ENCODE data around the gene SPTB.
"Not testable (repeated sequence)": the region's sequence is repeated elsewhere in the genome, so short reads cannot be mapped to it uniquely, and the experiment has no call there.

The SPTB gene

DNA sequence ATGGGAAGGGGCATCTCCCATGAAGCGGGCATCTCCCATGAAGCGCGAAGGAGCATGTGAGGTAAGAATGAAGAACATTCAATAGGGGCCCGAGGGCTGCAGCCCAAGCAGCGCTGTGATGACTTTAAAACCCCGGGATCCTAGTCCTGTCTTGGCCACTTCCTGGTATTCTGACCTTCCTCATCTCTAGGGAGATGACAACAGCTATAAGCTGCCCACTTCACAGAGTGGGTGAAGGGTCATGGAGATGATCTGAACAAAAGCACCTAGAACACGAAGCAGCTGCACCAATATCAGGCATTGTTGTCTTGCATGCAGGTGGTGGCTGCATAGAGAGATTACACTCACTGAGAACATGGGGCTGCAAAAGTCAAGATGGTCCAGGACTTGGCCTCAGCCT, 64.5 kb downstream of the SPTB start:
- no peaks in the 10 kb centered on the region for H3K4me1 ChIP-seq (ENCODE audit: control insufficient read depth in 1 of 2, insufficient read depth in 2 of 2, low read length in 2 of 2)
- no peak overlapping the region for H3K4me3 ChIP-seq (ENCODE audit: low read depth in 1 of 2, low read length in 2 of 2)
- H3K27me3 ChIP-seq (ENCODE audit: low read depth, low read length) = no peaks in the 10 kb centered on the region
- H3K27ac ChIP-seq (ENCODE audit: low read length) = no peak overlapping the region
- H3K9me3 ChIP-seq (ENCODE audit: control insufficient read depth in 1 of 2, low read length in 2 of 2) = no peaks in the 10 kb centered on the region
- no peaks in the 10 kb centered on the region for H3K36me3 ChIP-seq (ENCODE audit: control insufficient read depth in 1 of 2, insufficient read depth in 2 of 2, low read length in 2 of 2)

DNA sequence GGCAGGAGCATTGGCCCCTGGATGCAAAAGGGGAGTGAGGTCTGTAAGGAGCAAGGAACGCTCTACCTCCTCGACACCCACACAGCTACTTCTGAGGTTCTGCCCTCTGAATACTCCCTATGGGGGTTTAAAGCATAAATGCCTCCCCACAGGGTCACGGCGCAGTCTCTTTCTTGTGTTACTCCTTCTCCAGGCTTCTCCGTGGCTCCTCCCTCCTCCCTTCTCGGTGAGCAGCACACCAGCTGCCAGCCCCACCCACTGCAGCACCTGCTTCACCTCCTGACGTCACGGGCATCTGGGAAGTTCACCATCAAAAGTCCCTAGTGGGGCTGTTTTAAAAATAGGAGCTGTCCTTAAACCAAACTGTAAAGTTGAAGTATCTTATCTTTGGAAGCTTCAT, 67.3 kb downstream of the SPTB start:
- no peaks in the 10 kb centered on the region for H3K27me3 ChIP-seq (ENCODE audit: low read depth, low read length)
- no peaks in the 10 kb centered on the region for H3K4me1 ChIP-seq (ENCODE audit: control insufficient read depth in 1 of 2, insufficient read depth in 2 of 2, low read length in 2 of 2)
- no peak overlapping the region for H3K4me3 ChIP-seq (ENCODE audit: low read depth in 1 of 2, low read length in 2 of 2)
- no peak overlapping the region for H3K27ac ChIP-seq (ENCODE audit: low read length)
- H3K9me3 ChIP-seq (ENCODE audit: control insufficient read depth in 1 of 2, low read length in 2 of 2) = no peaks in the 10 kb centered on the region
- no peaks in the 10 kb centered on the region for H3K36me3 ChIP-seq (ENCODE audit: control insufficient read depth in 1 of 2, insufficient read depth in 2 of 2, low read length in 2 of 2)

DNA sequence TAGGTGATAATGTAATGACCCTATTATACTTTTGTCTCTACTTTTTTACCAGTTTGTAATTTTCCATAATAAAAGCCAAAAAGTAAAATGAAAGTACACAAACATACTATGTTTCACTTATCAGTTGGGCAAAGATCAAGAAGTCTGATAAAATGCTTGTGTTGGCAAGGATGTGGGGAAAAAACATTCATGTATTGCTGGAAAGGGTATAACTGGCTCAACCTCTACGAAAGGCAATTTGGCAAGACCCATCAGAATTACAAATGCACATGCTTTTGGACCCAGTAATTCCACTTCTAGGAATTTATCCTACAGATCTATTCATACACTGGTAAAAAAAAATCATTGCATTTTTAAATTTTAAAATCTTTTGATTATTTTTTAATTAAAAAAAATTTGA, 68.0 kb downstream of the SPTB start:
- Histone ChIP-seq H3K27ac (ENCODE audit: low read length) (no peak overlapping the region), H3K4me3 (ENCODE audit: low read depth in 1 of 2, low read length in 2 of 2) (no peak overlapping the region), H3K4me1 (ENCODE audit: control insufficient read depth in 1 of 2, insufficient read depth in 2 of 2, low read length in 2 of 2) (no peaks in the 10 kb centered on the region), H3K27me3 (ENCODE audit: low read depth, low read length) (no peaks in the 10 kb centered on the region), H3K36me3 (ENCODE audit: control insufficient read depth in 1 of 2, insufficient read depth in 2 of 2, low read length in 2 of 2) (no peaks in the 10 kb centered on the region), H3K9me3 (ENCODE audit: control insufficient read depth in 1 of 2, low read length in 2 of 2) (no peaks in the 10 kb centered on the region)

DNA sequence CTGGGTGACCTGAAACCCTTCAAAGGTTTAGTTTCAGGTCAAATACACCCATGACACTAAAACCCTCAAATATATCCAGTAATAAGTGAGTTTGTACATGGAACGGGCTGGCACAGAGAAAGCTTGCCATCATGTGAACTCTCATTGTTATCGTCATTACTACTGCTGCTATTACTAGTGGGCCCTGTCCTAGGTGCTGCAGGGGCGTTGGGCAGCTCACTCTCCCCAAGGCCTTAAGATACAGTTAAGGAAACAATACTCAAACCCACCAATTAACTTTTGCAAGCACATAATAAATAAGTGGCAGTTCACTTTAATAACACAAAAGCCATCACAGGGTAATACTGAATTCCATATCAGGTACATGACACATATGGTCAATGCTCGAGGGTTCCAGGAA, 71.3 kb downstream of the SPTB start:
- Histone ChIP-seq H3K4me1 (ENCODE audit: control insufficient read depth in 1 of 2, insufficient read depth in 2 of 2, low read length in 2 of 2) (no peaks in the 10 kb centered on the region), H3K36me3 (ENCODE audit: control insufficient read depth in 1 of 2, insufficient read depth in 2 of 2, low read length in 2 of 2) (no peaks in the 10 kb centered on the region), H3K4me3 (ENCODE audit: low read depth in 1 of 2, low read length in 2 of 2) (no peak overlapping the region), H3K27ac (ENCODE audit: low read length) (no peak overlapping the region), H3K9me3 (ENCODE audit: control insufficient read depth in 1 of 2, low read length in 2 of 2) (no peaks in the 10 kb centered on the region), H3K27me3 (ENCODE audit: low read depth, low read length) (no peaks in the 10 kb centered on the region)

DNA sequence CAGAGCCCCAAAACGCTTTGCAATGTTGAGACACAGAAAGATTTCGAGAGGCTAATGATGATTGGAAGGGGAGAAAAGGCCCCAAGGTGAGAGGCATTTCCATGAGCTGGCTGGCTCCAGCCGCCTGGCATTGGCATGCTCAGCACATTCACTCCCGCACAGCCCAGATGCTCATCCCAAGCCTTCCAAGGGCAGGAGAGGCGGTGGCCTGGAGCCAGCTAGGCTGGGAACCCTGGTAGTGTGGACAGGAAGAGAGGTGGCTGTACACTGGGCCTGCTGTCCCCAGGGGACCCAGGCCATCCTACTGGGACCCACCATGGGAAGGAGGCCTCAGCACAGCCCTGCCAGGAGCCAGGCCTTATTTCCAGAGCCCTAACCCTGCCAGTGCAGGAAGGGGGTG, 72.2 kb downstream of the SPTB start:
- Histone ChIP-seq H3K4me1 (ENCODE audit: control insufficient read depth in 1 of 2, insufficient read depth in 2 of 2, low read length in 2 of 2) (no peaks in the 10 kb centered on the region), H3K36me3 (ENCODE audit: control insufficient read depth in 1 of 2, insufficient read depth in 2 of 2, low read length in 2 of 2) (no peaks in the 10 kb centered on the region), H3K4me3 (ENCODE audit: low read depth in 1 of 2, low read length in 2 of 2) (no peak overlapping the region), H3K27ac (ENCODE audit: low read length) (no peak overlapping the region), H3K9me3 (ENCODE audit: control insufficient read depth in 1 of 2, low read length in 2 of 2) (no peaks in the 10 kb centered on the region), H3K27me3 (ENCODE audit: low read depth, low read length) (no peaks in the 10 kb centered on the region)

DNA sequence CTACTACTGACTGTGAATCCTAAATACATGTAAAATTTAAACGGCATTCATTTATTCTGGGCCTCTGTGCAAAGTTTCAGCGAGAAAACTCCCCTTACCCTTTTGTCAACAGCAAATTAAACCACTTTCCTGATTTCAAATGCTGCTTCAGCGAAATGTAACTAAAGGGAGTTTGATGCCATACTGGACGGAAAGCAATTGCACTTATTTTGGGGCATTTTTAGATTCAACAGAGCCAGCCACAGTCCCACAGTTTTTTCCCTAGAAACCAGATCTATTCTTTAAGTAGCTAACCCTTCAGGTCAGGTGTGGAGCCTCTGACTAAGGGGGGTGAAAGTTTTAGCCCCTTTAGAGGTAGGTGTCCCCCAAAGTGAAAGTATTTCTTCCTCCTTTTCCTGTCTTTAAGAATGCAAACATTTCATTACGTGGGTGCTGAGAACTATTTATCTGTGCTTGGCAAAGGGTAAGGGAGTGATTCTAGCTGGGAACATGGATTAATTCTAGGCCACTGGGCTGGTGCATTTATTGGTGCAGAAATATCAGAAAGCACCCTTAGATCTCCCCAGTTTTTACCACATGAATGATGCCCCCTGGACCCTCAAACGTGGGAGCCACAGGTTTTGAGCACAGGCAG, 72.7 kb downstream of the SPTB start:
- H3K9me3 ChIP-seq (ENCODE audit: control insufficient read depth in 1 of 2, low read length in 2 of 2) = no peaks in the 10 kb centered on the region
- no peaks in the 10 kb centered on the region for H3K27me3 ChIP-seq (ENCODE audit: low read depth, low read length)
- H3K4me1 ChIP-seq (ENCODE audit: control insufficient read depth in 1 of 2, insufficient read depth in 2 of 2, low read length in 2 of 2) = no peaks in the 10 kb centered on the region
- no peak overlapping the region for H3K4me3 ChIP-seq (ENCODE audit: low read depth in 1 of 2, low read length in 2 of 2)
- no peaks in the 10 kb centered on the region for H3K36me3 ChIP-seq (ENCODE audit: control insufficient read depth in 1 of 2, insufficient read depth in 2 of 2, low read length in 2 of 2)
- H3K27ac ChIP-seq (ENCODE audit: low read length) = peak overlapping the region; percentile 81

DNA sequence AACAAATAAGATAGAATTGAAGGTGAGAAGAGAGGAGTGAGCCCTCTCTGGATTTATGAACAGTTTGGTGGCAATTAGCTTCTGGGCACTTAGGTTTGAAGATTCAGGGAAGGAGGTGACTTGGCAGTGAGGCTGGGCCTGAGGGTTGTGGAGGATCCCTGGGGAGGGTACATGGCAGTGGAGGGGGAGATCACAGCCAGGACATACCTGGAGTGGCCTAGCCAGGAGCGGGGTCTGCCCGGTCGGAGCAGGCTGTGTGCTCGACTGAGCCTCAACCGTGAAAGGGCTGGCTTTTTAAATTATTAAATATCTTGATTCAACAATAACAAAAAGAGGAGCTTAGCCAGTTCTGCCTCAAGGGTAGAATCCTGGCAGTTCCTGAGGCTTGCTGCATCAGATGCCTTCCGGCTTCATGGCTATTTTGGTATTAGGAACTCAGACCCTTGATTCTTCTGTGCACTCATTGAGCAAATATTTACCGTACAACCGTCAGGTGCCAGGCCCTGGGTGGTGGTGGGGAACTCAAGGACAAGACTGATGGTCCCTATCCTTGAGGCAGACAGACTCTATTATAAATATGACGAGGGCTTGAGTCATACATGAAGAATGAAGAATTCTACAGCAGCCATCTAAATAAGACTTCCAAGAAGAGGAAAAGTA, 73.4 kb downstream of the SPTB start:
- Histone ChIP-seq H3K36me3 (ENCODE audit: control insufficient read depth in 1 of 2, insufficient read depth in 2 of 2, low read length in 2 of 2) (no peaks in the 10 kb centered on the region), H3K27ac (ENCODE audit: low read length) (peak overlapping the region; percentile 81), H3K27me3 (ENCODE audit: low read depth, low read length) (no peaks in the 10 kb centered on the region), H3K9me3 (ENCODE audit: control insufficient read depth in 1 of 2, low read length in 2 of 2) (no peaks in the 10 kb centered on the region), H3K4me3 (ENCODE audit: low read depth in 1 of 2, low read length in 2 of 2) (no peak overlapping the region), H3K4me1 (ENCODE audit: control insufficient read depth in 1 of 2, insufficient read depth in 2 of 2, low read length in 2 of 2) (no peaks in the 10 kb centered on the region)

DNA sequence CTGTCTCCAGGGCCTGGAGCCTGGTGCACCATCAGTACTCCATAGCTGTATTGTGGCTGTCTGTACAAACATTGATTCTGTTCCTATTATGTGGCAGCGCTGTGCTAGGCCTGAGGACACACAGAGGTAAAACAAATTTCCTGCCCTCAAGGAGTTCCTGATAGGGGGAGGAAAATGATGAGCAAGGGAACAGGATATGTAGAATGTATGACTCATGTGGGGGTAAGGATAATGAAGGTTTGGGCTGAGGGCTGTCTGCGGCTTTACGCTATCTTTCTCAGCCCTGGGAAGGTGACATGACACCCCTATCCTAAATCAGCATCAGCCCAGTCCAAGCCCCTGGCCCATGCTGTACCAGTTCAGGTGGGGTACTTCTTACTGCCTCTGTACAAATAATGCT, 74.1 kb downstream of the SPTB start:
- H3K4me1 ChIP-seq (ENCODE audit: control insufficient read depth in 1 of 2, insufficient read depth in 2 of 2, low read length in 2 of 2); H3K4me3 ChIP-seq (ENCODE audit: low read depth in 1 of 2, low read length in 2 of 2); H3K27ac ChIP-seq (ENCODE audit: low read length); H3K9me3 ChIP-seq (ENCODE audit: control insufficient read depth in 1 of 2, low read length in 2 of 2); H3K27me3 ChIP-seq (ENCODE audit: low read depth, low read length); H3K36me3 ChIP-seq (ENCODE audit: control insufficient read depth in 1 of 2, insufficient read depth in 2 of 2, low read length in 2 of 2): not testable (repeated sequence)

DNA sequence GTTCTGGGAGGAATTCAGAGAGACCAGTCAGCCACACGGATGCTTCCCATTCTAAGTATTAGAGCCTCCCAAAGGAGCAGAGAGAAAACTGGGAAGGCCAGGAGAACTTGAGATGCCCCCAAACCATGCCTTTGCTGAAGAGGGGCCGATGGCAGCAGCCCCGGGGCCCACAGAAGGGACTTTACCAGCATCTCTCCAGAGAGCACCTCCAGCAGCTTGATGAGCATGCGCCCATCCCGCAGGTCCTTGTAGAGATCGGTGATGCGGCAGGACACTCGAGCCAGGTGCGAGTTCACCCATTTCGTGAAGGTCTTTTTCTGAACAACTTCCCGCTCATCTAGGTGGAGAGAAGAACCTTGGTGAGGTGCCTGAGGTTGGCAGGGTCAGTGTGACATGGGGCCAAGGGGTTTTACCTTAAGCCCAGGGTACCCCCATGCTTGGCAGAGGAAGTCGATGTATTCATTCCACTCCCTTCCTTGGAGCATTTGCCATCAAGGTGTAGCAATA, 74.9 kb downstream of the SPTB start:
- H3K9me3 ChIP-seq (ENCODE audit: control insufficient read depth in 1 of 2, low read length in 2 of 2) = no peaks in the 10 kb centered on the region
- no peaks in the 10 kb centered on the region for H3K27me3 ChIP-seq (ENCODE audit: low read depth, low read length)
- no peak overlapping the region for H3K4me3 ChIP-seq (ENCODE audit: low read depth in 1 of 2, low read length in 2 of 2)
- no peaks in the 10 kb centered on the region for H3K36me3 ChIP-seq (ENCODE audit: control insufficient read depth in 1 of 2, insufficient read depth in 2 of 2, low read length in 2 of 2)
- no peaks in the 10 kb centered on the region for H3K4me1 ChIP-seq (ENCODE audit: control insufficient read depth in 1 of 2, insufficient read depth in 2 of 2, low read length in 2 of 2)
- no peak overlapping the region for H3K27ac ChIP-seq (ENCODE audit: low read length)

DNA sequence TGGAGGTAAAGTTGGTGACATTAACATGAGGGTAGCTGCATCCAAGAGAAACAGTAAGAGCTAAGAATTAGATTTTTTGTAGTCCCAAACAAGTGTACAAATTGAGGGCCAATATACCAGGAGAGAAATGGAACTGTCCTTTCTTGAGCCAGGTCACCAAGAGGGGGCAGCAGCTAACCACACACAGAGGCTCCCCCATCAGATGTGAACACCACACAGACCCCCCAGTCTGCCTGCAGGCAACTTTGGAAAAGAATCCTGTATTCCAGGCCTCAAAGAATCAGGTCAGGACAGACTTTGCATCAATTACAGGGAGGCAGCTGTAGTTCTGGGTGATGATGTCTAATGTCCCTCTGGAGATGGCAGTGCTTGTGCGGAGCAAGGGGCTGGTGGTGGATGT, 77.9 kb downstream of the SPTB start:
- H3K4me3 ChIP-seq (ENCODE audit: low read depth in 1 of 2, low read length in 2 of 2) = no peak overlapping the region

DNA sequence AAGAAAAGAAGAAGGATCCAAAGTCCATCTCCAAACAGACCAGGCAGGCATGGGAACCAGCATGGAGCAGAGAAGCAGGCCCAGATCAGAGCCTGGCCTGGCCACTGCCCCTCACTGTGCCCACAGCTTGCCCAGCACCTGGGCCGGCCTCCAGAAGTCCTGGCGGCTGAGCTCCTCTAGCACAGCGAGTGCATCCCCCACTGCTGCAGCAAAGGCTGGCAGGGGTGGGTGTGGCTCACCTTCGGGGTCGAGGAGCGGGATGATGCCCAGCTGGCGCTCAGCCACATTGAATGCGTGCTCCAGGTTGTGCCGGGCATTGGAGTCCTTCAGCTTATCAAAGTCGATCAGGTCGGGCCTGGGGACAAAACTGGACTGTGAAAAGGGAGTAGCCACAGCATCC, 78.7 kb downstream of the SPTB start:
- Histone ChIP-seq H3K27ac (ENCODE audit: low read length) (no peak overlapping the region), H3K4me1 (ENCODE audit: control insufficient read depth in 1 of 2, insufficient read depth in 2 of 2, low read length in 2 of 2) (no peaks in the 10 kb centered on the region), H3K36me3 (ENCODE audit: control insufficient read depth in 1 of 2, insufficient read depth in 2 of 2, low read length in 2 of 2) (no peaks in the 10 kb centered on the region), H3K27me3 (ENCODE audit: low read depth, low read length) (no peaks in the 10 kb centered on the region), H3K4me3 (ENCODE audit: low read depth in 1 of 2, low read length in 2 of 2) (no peak overlapping the region), H3K9me3 (ENCODE audit: control insufficient read depth in 1 of 2, low read length in 2 of 2) (no peaks in the 10 kb centered on the region)

More for the DNA sequence above, 77.9 kb downstream of the SPTB start:
- Histone ChIP-seq H3K9me3 (ENCODE audit: control insufficient read depth in 1 of 2, low read length in 2 of 2) (no peaks in the 10 kb centered on the region), H3K27ac (ENCODE audit: low read length) (no peak overlapping the region), H3K4me1 (ENCODE audit: control insufficient read depth in 1 of 2, insufficient read depth in 2 of 2, low read length in 2 of 2) (no peaks in the 10 kb centered on the region), H3K27me3 (ENCODE audit: low read depth, low read length) (no peaks in the 10 kb centered on the region), H3K36me3 (ENCODE audit: control insufficient read depth in 1 of 2, insufficient read depth in 2 of 2, low read length in 2 of 2) (no peaks in the 10 kb centered on the region)

DNA sequence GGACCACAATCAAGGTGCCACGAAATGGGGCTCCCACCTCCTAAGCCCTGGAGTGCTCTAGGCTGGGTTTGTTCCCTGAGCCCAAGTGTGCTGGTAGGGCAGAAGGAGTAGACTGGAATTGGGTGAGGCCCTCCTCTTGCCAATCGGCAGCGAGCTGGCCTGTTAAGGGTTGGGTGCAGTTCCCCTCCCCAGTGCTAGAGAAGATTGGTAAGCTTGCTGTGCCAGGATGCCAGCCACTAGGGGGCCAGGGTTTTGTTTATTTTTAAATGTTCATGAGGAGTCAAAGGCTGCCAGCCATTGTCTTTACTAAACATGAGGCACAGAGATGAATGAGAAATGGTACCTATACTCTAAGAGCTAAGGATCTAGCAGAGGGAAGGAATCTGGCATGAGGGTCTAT, 79.7 kb downstream of the SPTB start:
- no peak overlapping the region for H3K4me3 ChIP-seq (ENCODE audit: low read depth in 1 of 2, low read length in 2 of 2)
- no peaks in the 10 kb centered on the region for H3K4me1 ChIP-seq (ENCODE audit: control insufficient read depth in 1 of 2, insufficient read depth in 2 of 2, low read length in 2 of 2)
- H3K27ac ChIP-seq (ENCODE audit: low read length) = no peak overlapping the region
- H3K36me3 ChIP-seq (ENCODE audit: control insufficient read depth in 1 of 2, insufficient read depth in 2 of 2, low read length in 2 of 2) = no peaks in the 10 kb centered on the region
- H3K27me3 ChIP-seq (ENCODE audit: low read depth, low read length) = no peaks in the 10 kb centered on the region
- H3K9me3 ChIP-seq (ENCODE audit: control insufficient read depth in 1 of 2, low read length in 2 of 2) = no peaks in the 10 kb centered on the region

All from muscle layer of duodenum (tissue), 2 donors.